GM18498 (cell line): Measurements from ENCODE around the gene LARGE1.

Experiments
- ATAC-seq: cut with Tn5 transposase; IDR thresholded peaks from one replicate; pipeline ENCODE4 v1.9.1; 2021; ENCODE audit warnings: mild to moderate bottlenecking, moderate library complexity; ENCODE audit not compliant: unreplicated experiment

The LARGE1 gene

GRCh38 chr22:33537059-33537458 is 383.2 kb downstream of the LARGE1 start:
- no peak for ATAC-seq

- no peak for ATAC-seq
Measured at GRCh38 chr22:33535937-33536875, 384.1 kb downstream of the LARGE1 start.

- no peak for ATAC-seq
Measured at GRCh38 chr22:33529424-33530113, 390.7 kb downstream of the LARGE1 start.

DNA sequence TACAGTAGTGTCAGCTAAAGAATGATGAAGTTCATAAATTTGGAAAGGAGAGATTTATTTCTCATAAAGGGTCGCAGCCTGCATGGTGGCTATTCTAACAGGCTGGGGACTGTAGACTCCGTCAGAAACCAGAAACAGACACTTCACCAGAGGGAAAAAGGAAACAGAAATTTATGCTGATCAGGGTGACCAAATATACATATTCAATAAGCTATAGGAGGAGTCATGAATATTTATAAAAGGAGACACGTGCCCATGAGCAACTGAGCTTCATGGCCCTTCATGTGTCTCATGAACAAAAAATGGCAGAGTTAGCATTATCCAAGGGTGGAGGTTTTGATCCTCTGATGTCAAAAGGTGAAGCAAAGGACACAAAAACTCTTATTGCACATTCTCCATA is 392.1 kb downstream of the LARGE1 start:
- ATAC-seq: no peak

DNA sequence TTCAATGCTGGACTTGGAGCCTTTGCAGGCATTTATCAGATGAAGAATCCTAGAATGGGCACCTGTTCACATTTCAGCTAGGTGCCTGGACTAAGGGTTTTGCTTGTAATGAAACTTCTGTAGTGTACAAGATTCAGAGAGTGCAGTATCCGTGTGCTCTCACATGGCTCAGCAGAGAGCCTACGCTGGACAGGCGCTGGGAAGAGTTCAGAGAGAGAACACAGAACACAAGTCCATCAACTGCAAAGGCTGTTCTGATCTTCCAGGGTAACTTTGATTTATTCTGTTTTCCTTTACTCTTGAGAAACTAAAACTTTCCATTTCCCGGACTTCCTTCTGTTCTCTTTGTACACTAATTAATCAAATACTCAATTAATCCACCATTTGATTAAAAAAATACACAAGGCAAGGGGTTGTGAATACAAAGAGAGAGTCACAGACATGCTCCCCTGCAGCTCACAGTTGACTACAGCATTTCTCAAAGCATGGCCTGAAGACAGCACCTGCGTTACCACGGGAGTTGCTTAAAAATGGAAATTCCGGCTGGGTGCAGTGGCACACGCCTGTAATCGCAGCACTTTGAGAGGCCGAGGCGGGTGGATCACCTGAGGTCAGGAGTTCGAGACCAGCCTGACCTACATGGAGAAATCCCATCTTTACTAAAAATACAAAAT is 393.7 kb downstream of the LARGE1 start:
- no peak for ATAC-seq

- ATAC-seq: no peak
Measured at GRCh38 chr22:33524511-33525260, 395.6 kb downstream of the LARGE1 start.

DNA sequence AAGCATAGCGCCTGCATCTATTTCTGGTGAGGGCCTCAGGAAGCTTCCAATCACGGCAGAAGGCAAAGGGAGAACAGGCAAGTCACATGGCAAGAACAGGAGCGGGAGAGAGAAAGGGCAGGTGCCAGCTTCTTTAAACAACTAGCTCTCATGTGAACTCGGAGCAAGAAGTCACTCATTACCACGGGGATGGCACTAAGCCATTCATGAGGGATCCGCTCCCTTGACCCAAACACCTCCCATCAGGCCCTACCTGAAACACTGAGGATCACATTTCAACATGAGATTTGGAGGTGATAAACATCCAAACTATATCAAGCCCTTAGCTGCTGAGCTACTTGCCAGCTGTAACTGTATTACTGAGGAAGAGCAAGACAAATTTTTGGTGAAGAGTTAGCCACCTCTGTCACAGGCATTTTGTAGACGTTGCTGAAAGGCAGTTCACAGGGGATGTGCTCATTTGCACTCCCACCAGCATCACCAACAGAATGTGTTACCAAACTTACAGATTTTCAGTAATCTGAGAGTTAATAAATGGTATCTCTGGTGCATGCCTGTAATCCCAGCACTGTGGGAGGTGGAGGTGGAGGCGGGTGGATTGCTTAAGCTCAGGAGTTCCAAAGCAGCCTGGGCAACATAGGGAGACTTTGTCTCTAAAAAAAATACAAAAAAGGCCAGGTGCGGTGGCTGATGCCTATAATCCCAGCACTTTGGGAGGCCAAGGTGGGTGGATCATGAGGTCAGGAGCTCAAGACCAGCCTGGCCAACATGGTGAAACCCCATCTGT is 398.2 kb downstream of the LARGE1 start:
- ATAC-seq: no peak

DNA sequence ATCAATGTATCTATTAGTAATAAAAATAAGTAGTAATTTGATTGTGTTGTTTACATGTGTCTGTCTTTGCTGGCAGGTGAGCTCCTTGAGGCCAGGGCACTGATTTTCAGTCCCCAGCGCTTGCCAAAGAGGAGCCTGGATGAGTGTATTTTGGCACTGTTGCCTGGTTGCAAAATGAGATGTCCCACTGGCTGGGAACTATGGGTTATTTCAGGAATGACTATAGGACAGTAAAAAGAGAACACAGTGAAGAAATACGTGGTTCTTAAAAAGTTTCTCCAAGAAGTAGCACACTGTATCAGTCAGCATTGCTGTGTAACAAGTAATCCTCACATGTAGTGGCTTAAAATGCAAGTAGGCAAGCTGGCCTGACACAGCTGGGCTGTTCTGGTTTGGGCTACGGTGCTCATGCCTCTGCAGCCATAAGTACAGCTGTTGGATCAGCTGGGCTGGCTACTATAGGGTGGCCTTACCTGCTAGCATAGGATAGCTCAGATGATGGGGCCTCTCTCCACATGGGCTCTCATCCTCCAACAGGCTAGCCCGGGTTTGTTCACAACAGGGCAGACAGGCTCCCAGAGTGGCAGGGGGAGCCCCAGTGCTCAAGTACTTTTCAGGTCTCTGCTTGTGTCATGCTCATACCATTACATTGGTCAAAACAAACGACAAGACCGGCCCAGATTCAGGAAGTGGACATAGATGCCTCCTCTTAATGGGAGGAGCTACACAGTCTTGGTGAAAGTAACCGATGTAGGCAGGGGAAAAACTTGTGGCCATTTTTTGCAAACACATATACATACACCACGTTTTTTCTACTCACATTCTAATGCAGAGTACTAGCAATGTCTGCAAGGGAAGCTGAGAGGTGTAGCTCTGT is 399.1 kb downstream of the LARGE1 start:
- ATAC-seq: no peak

DNA sequence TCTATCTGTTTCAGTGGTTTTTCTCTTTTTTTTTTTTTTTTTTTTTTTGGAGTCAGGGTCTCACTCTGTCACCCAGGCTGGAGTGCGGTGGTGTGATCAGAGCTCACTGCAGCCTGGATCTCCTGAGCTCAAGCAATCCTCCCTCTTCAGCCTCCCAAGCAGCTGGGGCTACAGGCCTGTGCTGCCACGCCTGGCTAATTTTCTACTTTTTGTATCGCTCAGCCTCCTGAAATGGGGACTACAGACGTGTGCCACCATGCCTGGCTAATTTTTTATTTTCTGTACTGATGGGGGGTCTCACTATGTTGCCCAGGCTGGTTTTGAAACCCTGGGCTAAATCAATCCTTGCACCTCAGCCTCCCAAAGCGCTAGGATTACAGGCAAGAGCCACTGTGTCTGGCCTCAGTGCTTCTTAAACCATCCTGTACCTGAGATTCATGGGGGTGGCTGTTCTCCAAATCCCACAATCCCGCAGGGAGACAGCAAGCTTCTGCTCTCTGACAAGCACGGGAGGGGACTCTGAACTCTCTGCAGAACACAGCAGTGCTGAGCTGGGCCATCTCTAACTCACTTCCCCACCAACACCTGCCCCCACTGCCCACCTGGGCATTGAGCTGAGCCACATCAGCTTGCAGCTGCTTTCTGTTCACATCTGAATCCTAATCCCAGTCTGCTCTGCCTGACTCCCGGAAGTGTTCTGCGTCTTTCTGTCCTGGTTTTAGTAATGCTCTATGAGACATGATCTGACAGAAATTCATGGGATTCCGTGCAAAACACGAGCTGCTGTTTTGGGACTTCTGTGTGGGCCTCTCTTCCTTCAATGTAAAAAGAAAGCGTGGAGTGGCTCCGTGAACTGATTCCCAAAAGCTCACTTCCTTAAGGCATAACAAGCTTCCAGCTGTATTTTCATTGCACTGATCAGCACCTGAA is 400.0 kb downstream of the LARGE1 start:
- ATAC-seq: no peak

DNA sequence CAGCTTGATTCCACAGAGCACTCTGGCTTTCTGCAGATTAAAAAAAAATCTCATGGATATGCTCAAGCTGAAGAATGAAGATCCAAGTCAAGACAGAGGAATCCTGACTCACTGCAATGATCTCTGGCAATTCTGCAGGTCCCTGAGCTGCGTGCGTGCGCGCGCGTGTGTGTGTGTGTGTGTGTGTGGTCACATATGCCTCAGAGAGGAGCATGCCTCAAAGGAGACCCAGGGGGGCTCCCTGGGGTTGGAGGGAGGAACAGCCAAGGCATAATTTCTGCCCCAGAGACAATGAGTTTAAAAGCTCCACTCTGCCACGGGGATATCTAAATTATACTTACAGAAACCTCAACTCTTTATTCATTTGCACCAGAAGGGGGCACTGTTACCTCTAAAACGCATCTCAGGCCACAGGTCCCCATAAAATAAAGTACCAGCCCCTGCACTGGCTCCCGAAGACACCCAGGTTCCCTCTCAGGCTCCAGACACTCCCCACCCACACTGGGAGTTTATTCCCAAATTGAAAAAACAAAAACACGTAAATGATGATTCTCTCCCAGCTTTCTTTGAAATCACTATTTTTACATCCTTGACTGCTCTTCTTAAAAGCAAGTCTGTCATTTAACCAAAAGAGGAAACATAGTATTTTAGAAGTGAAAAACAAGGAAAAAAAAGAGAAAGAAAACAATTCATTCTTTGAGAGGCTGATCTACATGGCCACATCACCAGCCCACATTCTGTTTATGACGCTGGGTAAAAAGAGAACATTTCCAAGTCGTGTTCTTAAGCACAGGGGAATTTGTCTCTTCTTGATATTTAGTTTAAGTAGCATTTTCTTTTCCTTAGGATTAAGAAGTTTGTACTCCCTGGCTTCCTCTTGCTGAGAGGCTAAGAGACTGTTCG is 401.0 kb downstream of the LARGE1 start:
- ATAC-seq: no peak

DNA sequence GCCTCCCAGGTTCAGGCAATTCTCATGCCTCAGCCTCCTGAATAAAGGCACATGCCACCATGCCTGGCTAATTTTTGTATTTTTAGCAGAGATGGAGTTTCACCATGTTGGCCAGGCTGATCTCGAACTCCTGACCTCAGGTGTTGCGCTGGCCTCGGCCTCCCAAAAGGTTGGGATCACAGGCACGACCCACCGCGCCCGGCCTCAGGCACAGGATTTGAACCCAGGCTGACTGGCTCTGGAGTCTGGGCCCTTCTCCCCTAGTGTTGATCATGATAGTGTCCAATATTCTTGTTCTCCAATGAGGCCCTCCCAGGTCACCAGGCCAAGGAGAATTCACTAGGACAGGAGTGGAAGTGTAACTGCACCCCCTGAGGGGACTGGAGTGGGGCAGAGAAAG is 401.9 kb downstream of the LARGE1 start:
- ATAC-seq: no peak

DNA sequence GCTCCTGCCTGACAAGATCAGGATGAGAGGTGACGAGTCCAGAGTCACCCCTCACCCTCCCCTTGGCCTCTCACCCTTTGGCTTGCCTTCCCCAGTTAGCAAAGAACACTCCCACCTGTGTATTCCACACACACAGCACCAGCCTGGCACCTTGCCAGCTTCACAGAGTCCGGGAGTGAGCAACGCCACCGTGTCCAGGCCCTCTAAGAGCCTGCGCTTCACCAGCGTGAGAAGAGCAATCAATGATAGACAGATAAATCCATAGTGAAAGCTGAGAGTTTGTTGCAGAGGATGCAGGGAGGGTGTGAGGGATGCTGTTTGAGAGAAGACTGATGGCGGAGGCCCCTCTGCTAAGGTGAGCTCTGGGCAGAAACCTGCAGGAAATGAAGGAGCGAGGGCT is 404.5 kb downstream of the LARGE1 start:
- no peak for ATAC-seq

- no peak for ATAC-seq
Measured at GRCh38 chr22:33513388-33514338, 406.6 kb downstream of the LARGE1 start.

GRCh38 chr22:33512908-33513307 is 407.4 kb downstream of the LARGE1 start:
- no peak for ATAC-seq

DNA sequence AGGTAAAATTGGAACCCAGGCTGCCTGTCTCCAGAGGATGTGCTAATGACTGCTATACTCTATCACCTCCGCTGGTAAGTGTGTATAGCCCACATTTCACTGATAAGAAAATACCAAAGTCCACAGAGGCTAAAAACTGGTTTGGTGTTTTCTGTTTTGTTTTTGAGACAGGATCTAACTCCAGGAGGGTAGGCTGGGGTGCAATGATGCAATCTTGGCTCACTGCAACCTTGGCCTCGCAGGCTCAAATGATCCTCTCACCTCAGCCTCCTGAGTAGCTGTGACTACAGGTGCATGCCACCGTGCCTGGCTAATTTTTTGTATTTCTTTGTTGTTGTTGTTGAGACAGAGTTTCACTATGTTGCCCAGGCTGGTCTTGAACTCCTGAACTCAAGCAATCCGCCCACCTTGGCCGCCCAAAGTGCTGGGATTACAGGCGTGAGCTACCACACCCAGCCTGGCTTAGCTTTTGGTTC is 409.8 kb downstream of the LARGE1 start:
- ATAC-seq: no peak
